Mucosa of stomach (tissue), 1 donor: ENCODE measurements around the gene KREMEN2.

Experiments
- H3K27me3 ChIP-seq: one replicate; pipeline ENCODE4 v1.7.0; 2013; ENCODE audit warnings: mild to moderate bottlenecking, low read length; ENCODE audit not compliant: control insufficient read depth, insufficient read depth
- H3K36me3 ChIP-seq: one replicate; pipeline ENCODE4 v1.7.0; 2013; ENCODE audit warnings: low read length; ENCODE audit not compliant: control insufficient read depth, insufficient read depth
- H3K4me1 ChIP-seq: one replicate; pipeline ENCODE4 v1.7.0; 2013; ENCODE audit warnings: mild to moderate bottlenecking, low read length; ENCODE audit not compliant: control insufficient read depth, insufficient read depth
- H3K4me3 ChIP-seq: one replicate; pipeline ENCODE4 v1.7.0; 2013; ENCODE audit warnings: low read length
- H3K9ac ChIP-seq: one replicate; pipeline ENCODE4 v1.7.0; 2013; ENCODE audit warnings: mild to moderate bottlenecking, low read length, moderate library complexity
- H3K9me3 ChIP-seq: one replicate; pipeline ENCODE4 v1.7.0; 2013; ENCODE audit warnings: mild to moderate bottlenecking, low read length, moderate library complexity; ENCODE audit not compliant: control insufficient read depth
- donor health status: Pancreatic carcinoma.

KREMEN2 gene

GRCh38 chr16:2969545-2970521 lies 5.8 kb downstream of the KREMEN2 start:
- Histone ChIP-seq H3K36me3 (no peaks in the 10 kb centered on the region), H3K9ac (peak overlapping the region; percentile 55), H3K9me3 (no peaks in the 10 kb centered on the region), H3K4me3 (no peak overlapping the region), H3K4me1 (peaks cover 30% of the 10 kb centered on the region), H3K27me3 (peaks cover 50% of the 10 kb centered on the region)

GRCh38 chr16:2970563-2970962 lies 6.5 kb downstream of the KREMEN2 start:
- peak overlapping the region; percentile 55 for H3K9ac ChIP-seq
- no peaks in the 10 kb centered on the region for H3K36me3 ChIP-seq
- H3K27me3 ChIP-seq: peaks cover 42% of the 10 kb centered on the region
- H3K4me3 ChIP-seq: peak overlapping the region; percentile 14
- peaks cover 30% of the 10 kb centered on the region for H3K4me1 ChIP-seq
- H3K9me3 ChIP-seq: no peaks in the 10 kb centered on the region

GRCh38 chr16:2971134-2971984 lies 7.3 kb downstream of the KREMEN2 start:
- peaks cover 30% of the 10 kb centered on the region for H3K4me1 ChIP-seq
- H3K4me3 ChIP-seq: peak overlapping the region; percentile 14
- H3K9ac ChIP-seq: no peak overlapping the region
- H3K9me3 ChIP-seq: no peaks in the 10 kb centered on the region
- no peaks in the 10 kb centered on the region for H3K36me3 ChIP-seq
- peaks cover 34% of the 10 kb centered on the region for H3K27me3 ChIP-seq

- peaks cover 31% of the 10 kb centered on the region for H3K4me1 ChIP-seq
- H3K27me3 ChIP-seq: peaks cover 26% of the 10 kb centered on the region
- no peaks in the 10 kb centered on the region for H3K36me3 ChIP-seq
- no peak overlapping the region for H3K9ac ChIP-seq
- no peaks in the 10 kb centered on the region for H3K9me3 ChIP-seq
- no peak overlapping the region for H3K4me3 ChIP-seq
These were observed 8.1 kb downstream of the KREMEN2 start for GRCh38 chr16:2971985-2972784.

- Histone ChIP-seq H3K36me3 (no peaks in the 10 kb centered on the region), H3K4me1 (peaks cover 31% of the 10 kb centered on the region), H3K27me3 (peaks cover 17% of the 10 kb centered on the region), H3K4me3 (no peak overlapping the region), H3K9me3 (no peaks in the 10 kb centered on the region), H3K9ac (no peak overlapping the region)
These were observed 9.0 kb downstream of the KREMEN2 start for GRCh38 chr16:2973093-2973492.

- Histone ChIP-seq H3K4me1 (peaks cover 26% of the 10 kb centered on the region), H3K4me3 (no peak overlapping the region), H3K27me3 (peaks cover 12% of the 10 kb centered on the region), H3K9me3 (no peaks in the 10 kb centered on the region), H3K36me3 (no peaks in the 10 kb centered on the region), H3K9ac (no peak overlapping the region)
These were observed 9.7 kb downstream of the KREMEN2 start for GRCh38 chr16:2973605-2974318.

GRCh38 chr16:2974319-2975056 lies 10.4 kb downstream of the KREMEN2 start:
- Histone ChIP-seq H3K4me1 (peaks cover 27% of the 10 kb centered on the region), H3K4me3 (no peak overlapping the region), H3K36me3 (no peaks in the 10 kb centered on the region), H3K27me3 (peaks cover 13% of the 10 kb centered on the region), H3K9ac (no peak overlapping the region), H3K9me3 (no peaks in the 10 kb centered on the region)

GRCh38 chr16:2975161-2975795 lies 11.2 kb downstream of the KREMEN2 start:
- H3K9me3 ChIP-seq: no peaks in the 10 kb centered on the region
- peaks cover 9% of the 10 kb centered on the region for H3K27me3 ChIP-seq
- H3K36me3 ChIP-seq: no peaks in the 10 kb centered on the region
- H3K4me1 ChIP-seq: peaks cover 27% of the 10 kb centered on the region
- no peak overlapping the region for H3K9ac ChIP-seq
- H3K4me3 ChIP-seq: no peak overlapping the region

- H3K4me3 ChIP-seq: no peak overlapping the region
- H3K36me3 ChIP-seq: no peaks in the 10 kb centered on the region
- peaks cover 3% of the 10 kb centered on the region for H3K27me3 ChIP-seq
- no peaks in the 10 kb centered on the region for H3K9me3 ChIP-seq
- no peak overlapping the region for H3K9ac ChIP-seq
- H3K4me1 ChIP-seq: peaks cover 25% of the 10 kb centered on the region
These were observed 12.1 kb downstream of the KREMEN2 start for GRCh38 chr16:2976201-2976600.

- Histone ChIP-seq H3K36me3 (no peaks in the 10 kb centered on the region), H3K9me3 (no peaks in the 10 kb centered on the region)
These were observed 12.6 kb downstream of the KREMEN2 start for GRCh38 chr16:2976673-2977072.

More at GRCh38 chr16:2976673-2977072, 12.6 kb downstream of the KREMEN2 start:
- Histone ChIP-seq H3K4me3 (no peak overlapping the region), H3K27me3 (peaks cover 3% of the 10 kb centered on the region), H3K4me1 (peaks cover 29% of the 10 kb centered on the region), H3K9ac (no peak overlapping the region)
